H1 (cell line): ENCODE measurements around the gene SLC39A11.

ENCODE experiments used
- HDAC2 ChIP-seq, 2 experiments: fragments of 300-600 bp in 1 of 2; sonication (generic) in 1 of 2; IDR thresholded peaks; 2 replicates each; pipeline ENCODE4 v1.6.1; 2011 to 2012; ENCODE audit warnings: low read depth in 2 of 2, low read length in 2 of 2, mild to moderate bottlenecking in 2 of 2, moderate library complexity in 2 of 2, borderline replicate concordance in 1 of 2, inconsistent platforms in 1 of 2
- HDAC6 ChIP-seq: IDR thresholded peaks from one replicate; pipeline ENCODE4 v1.7.1; 2012; ENCODE audit warnings: low read depth, mild to moderate bottlenecking, inconsistent platforms, low read length, moderate library complexity
- POLR2A ChIP-seq, 2 experiments: IDR thresholded peaks; 1 replicate in 1 of 2; 2 replicates in 1 of 2; pipeline ENCODE4 v1.6.1; 2011; ENCODE audit warnings: low read depth in 2 of 2, low read length in 2 of 2, mild to moderate bottlenecking in 2 of 2; ENCODE audit errors: control extremely low read depth in 1 of 2
- RAD21 ChIP-seq, 2 experiments: IDR thresholded peaks in 1 of 2; conservative IDR thresholded peaks in 1 of 2; 2 replicates each; pipeline ENCODE4 v1.6.1; 2011; ENCODE audit warnings: low read depth in 2 of 2, low read length in 2 of 2, improper control_type of control experiment in 1 of 2, inconsistent platforms in 1 of 2, mild to moderate bottlenecking in 1 of 2, moderate library complexity in 1 of 2
- SIX5 ChIP-seq: IDR thresholded peaks from 2 replicates; pipeline ENCODE4 v1.6.1; 2011; ENCODE audit warnings: mild to moderate bottlenecking, low read depth, low read length
- SP2 ChIP-seq: IDR thresholded peaks from 2 replicates; pipeline ENCODE4 v1.6.1; 2012; ENCODE audit warnings: mild to moderate bottlenecking, low read length, inconsistent platforms
- TAF1 ChIP-seq: IDR thresholded peaks from 2 replicates; pipeline ENCODE4 v1.6.1; 2011; ENCODE audit warnings: mild to moderate bottlenecking, low read depth, low read length
- TF ChIP-seq, protein P1 (sequence below), 3 experiments: IDR thresholded peaks; 1 replicate in 2 of 3; 2 replicates in 1 of 3; pipeline versions ENCODE4 v1.5.1 to v1.6.1; 2011; ENCODE audit warnings: low read length in 3 of 3, mild to moderate bottlenecking in 3 of 3, inconsistent platforms in 2 of 3, low read depth in 1 of 3, moderate library complexity in 1 of 3; ENCODE audit not compliant: insufficient read depth in 1 of 3; ENCODE audit errors: control extremely low read depth in 1 of 3
- TF ChIP-seq, protein P2 (sequence below): IDR thresholded peaks from 2 replicates; pipeline ENCODE4 v1.6.1; 2012; ENCODE audit warnings: inconsistent platforms

- TF ChIP-seq HDAC6: no peak
- no peak for TF ChIP-seq SP2
- no peak for TF ChIP-seq POLR2A (IDR thresholded peaks at IDR 0.05; ENCODE audit: control extremely low read depth in 1 of 2, low read depth in 2 of 2, low read length in 2 of 2)
- TF ChIP-seq, protein P1, sequence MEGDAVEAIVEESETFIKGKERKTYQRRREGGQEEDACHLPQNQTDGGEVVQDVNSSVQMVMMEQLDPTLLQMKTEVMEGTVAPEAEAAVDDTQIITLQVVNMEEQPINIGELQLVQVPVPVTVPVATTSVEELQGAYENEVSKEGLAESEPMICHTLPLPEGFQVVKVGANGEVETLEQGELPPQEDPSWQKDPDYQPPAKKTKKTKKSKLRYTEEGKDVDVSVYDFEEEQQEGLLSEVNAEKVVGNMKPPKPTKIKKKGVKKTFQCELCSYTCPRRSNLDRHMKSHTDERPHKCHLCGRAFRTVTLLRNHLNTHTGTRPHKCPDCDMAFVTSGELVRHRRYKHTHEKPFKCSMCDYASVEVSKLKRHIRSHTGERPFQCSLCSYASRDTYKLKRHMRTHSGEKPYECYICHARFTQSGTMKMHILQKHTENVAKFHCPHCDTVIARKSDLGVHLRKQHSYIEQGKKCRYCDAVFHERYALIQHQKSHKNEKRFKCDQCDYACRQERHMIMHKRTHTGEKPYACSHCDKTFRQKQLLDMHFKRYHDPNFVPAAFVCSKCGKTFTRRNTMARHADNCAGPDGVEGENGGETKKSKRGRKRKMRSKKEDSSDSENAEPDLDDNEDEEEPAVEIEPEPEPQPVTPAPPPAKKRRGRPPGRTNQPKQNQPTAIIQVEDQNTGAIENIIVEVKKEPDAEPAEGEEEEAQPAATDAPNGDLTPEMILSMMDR (IDR thresholded peaks at IDR 0.05; ENCODE audit: control extremely low read depth in 1 of 3, insufficient read depth in 1 of 3, low read depth in 1 of 3, low read length in 3 of 3): no peak
- no peak for TF ChIP-seq RAD21 (IDR thresholded peaks at IDR 0.05 in 1 of 2, conservative IDR thresholded peaks at IDR 0.05 in 1 of 2; ENCODE audit: low read depth in 2 of 2, low read length in 2 of 2)
- no peak for TF ChIP-seq SIX5
- no peak for TF ChIP-seq TAF1
- TF ChIP-seq, protein P2, sequence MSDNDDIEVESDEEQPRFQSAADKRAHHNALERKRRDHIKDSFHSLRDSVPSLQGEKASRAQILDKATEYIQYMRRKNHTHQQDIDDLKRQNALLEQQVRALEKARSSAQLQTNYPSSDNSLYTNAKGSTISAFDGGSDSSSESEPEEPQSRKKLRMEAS: no peak
- TF ChIP-seq HDAC2 (IDR thresholded peaks at IDR 0.05; ENCODE audit: borderline replicate concordance in 1 of 2, low read depth in 2 of 2, low read length in 2 of 2): no peak
Observed at GRCh38 chr17:72887322-72887721, 205.2 kb downstream of the SLC39A11 start.
